ENCODE measurements around the gene MAP3K12. TPM values are rescaled to one million over a fixed set of nuclear protein-coding genes. Genes with fewer than 3 reads are reported as not detected.

Gene MAP3K12
- total RNA-seq, 1 donor from 2014 or later: 22.3 TPM

GRCh38 chr12:53492830-53493609, 6.2 kb downstream of the MAP3K12 start:
- ATAC-seq (peak; percentile 97), DNase-seq (peak; percentile 96)
- intact Hi-C loops (cut with DNase I): no loop called here
- Histone ChIP-seq H3K27me3 (no peaks in the 10 kb centered on the region), H3K4me1 (peaks cover 43% of the 10 kb centered on the region), H3K36me3 (peaks cover 2% of the 10 kb centered on the region), H3K4me3 (peak overlapping the region; percentile 62), H3K9me3 (no peaks in the 10 kb centered on the region), H3K27ac (peak overlapping the region; percentile 81)
- TF ChIP-seq, protein P1, sequence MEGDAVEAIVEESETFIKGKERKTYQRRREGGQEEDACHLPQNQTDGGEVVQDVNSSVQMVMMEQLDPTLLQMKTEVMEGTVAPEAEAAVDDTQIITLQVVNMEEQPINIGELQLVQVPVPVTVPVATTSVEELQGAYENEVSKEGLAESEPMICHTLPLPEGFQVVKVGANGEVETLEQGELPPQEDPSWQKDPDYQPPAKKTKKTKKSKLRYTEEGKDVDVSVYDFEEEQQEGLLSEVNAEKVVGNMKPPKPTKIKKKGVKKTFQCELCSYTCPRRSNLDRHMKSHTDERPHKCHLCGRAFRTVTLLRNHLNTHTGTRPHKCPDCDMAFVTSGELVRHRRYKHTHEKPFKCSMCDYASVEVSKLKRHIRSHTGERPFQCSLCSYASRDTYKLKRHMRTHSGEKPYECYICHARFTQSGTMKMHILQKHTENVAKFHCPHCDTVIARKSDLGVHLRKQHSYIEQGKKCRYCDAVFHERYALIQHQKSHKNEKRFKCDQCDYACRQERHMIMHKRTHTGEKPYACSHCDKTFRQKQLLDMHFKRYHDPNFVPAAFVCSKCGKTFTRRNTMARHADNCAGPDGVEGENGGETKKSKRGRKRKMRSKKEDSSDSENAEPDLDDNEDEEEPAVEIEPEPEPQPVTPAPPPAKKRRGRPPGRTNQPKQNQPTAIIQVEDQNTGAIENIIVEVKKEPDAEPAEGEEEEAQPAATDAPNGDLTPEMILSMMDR (IDR thresholded peaks at IDR 0.05): no peak

GRCh38 chr12:53492188-53492587, 7.1 kb downstream of the MAP3K12 start:
- TF ChIP-seq, protein P1 (IDR thresholded peaks at IDR 0.05): no peak
- Histone ChIP-seq H3K36me3 (peaks cover 10% of the 10 kb centered on the region), H3K27me3 (no peaks in the 10 kb centered on the region), H3K4me1 (peaks cover 37% of the 10 kb centered on the region), H3K4me3 (peak overlapping the region; percentile 62), H3K27ac (peak overlapping the region; percentile 81), H3K9me3 (no peaks in the 10 kb centered on the region)
- intact Hi-C loops (cut with DNase I): no loop called here
- ATAC-seq: no peak
- peak; percentile 61 for DNase-seq

- Histone ChIP-seq H3K4me3 (no peak overlapping the region), H3K9me3 (no peaks in the 10 kb centered on the region), H3K27me3 (no peaks in the 10 kb centered on the region), H3K36me3 (peaks cover 36% of the 10 kb centered on the region), H3K4me1 (peaks cover 19% of the 10 kb centered on the region), H3K27ac (no peak overlapping the region)
- DNase-seq (peak; percentile 29), ATAC-seq (no peak)
- TF ChIP-seq, protein P1 (IDR thresholded peaks at IDR 0.05): no peak
- intact Hi-C loops (cut with DNase I): no loop called here
Observed at GRCh38 chr12:53489242-53489864, 9.9 kb downstream of the MAP3K12 start.

- TF ChIP-seq, protein P1 (IDR thresholded peaks at IDR 0.05): no peak
- ATAC-seq (peak; percentile 1), DNase-seq (peak; percentile 42)
- H3K27me3 ChIP-seq: no peaks in the 10 kb centered on the region
- no peak overlapping the region for H3K4me3 ChIP-seq
- H3K27ac ChIP-seq: no peak overlapping the region
- intact Hi-C loops (cut with DNase I): no loop called here
- H3K9me3 ChIP-seq: no peaks in the 10 kb centered on the region
- peaks cover 59% of the 10 kb centered on the region for H3K36me3 ChIP-seq
- peaks cover under 1% of the 10 kb centered on the region for H3K4me1 ChIP-seq
Observed at GRCh38 chr12:53486736-53487487, 12.3 kb downstream of the MAP3K12 start.

DNA sequence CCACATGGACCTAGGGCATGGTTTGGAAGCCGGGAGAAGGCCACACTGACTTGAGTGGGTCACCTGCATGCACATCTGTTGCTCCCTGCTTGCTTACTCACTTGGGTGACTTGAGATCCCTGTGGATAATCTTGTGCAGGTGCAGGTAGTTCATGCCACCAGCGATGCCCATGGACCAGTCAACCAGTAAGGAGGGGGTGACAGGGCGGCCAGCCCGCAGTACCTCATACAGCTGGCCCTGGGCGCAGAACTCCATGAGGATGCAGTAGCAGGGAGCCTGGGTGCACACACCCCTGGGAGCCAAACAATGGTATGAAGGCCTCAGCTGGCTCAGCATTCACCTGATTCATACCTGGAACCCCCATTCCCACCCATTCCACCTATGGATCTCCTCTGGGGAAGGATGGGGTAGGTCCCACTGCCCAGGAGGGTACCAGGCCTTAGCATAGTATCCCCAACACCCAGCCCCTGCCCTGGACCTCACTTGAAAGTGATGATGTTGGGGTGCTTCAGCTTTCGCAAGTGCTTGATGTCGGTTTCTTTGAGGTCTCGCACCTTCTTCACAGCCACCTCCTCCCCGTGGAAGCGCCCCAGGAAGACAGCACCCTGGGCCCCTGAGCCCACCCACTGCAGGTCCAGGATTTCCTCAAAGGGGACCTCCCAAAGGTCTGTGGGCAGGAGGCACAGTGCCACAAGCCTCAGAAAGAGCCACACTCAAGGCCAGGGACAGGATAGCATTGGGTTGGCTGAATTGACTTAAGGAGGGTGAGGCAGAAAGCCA, 13.1 kb downstream of the MAP3K12 start:
- H3K27ac ChIP-seq: no peak overlapping the region
- no peak overlapping the region for H3K4me3 ChIP-seq
- H3K9me3 ChIP-seq: no peaks in the 10 kb centered on the region
- no peaks in the 10 kb centered on the region for H3K4me1 ChIP-seq
- peaks cover 67% of the 10 kb centered on the region for H3K36me3 ChIP-seq
- ATAC-seq (no peak), DNase-seq (peak; percentile 44)
- TF ChIP-seq, protein P1 (IDR thresholded peaks at IDR 0.05): no peak
- H3K27me3 ChIP-seq: no peaks in the 10 kb centered on the region
- intact Hi-C loops (cut with DNase I): no loop called here

Measured in upper lobe of right lung (tissue), 1 donor.